Measurements from ENCODE around the gene FARP1.

The FARP1 gene

DNA sequence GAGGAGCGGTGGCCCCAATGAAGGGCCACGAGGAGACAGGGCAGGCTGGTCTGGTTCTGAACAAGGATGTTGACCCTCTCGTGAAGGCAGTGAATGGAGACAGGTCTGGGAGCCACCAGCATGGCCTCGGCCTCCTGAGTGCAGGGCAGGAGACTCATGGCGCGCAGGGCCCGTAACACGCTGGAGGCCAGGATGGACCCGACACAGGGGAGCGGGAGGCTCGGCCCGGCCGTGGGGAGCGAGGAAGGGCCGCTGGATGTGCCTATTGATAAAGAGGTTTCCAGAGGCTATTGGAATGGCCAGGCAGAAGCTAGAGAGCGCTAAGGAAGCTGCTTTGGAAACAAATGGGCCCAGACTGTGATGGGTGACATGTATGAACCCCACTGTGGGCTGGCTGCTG lies 301.5 kb downstream of the FARP1 start:
- DNase-seq (ENCODE audit: low spot score): no peak

DNA sequence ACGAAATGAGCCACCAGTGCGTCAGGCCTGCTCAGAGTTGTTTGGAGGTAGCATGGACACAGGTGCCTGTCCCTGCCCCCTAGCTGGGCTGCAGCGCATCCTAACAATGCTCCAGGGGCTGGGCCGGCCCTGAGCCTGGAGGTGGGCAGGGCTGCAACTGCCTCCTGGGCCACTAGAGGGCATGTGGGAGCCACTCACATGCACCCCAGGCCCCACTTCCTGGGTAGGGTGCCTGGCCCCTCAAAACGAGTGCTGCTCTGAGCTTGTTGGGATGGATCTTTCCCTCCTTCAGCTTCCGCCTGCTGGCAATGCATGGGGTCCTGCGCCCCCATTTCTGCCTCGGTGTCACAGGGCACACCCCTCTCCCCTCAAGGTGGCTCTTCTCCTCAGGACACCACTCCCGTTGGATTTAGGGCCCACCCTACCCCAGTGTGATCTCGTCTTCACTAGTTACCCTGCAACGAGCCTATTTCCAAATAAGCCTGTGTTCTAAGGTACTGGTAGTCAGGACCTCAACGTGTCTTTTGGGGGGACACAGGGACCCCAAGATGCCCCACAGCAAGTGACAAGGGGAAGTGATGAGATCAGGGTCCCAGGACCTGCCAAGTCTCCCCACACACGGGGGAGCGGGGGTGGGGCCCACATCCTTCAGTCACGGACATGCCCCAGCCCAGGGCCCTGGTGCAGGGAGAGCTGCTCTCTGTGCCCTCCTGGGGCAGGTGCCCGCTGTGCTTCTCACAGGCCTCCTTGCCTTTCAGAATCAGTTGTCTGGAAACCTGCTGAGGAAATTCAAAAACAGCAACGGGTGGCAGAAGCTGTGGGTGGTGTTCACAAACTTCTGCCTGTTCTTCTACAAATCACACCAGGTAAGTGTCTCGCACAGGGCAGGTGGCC lies 302.7 kb downstream of the FARP1 start:
- peak; percentile 50 for DNase-seq (ENCODE audit: low spot score)

DNA sequence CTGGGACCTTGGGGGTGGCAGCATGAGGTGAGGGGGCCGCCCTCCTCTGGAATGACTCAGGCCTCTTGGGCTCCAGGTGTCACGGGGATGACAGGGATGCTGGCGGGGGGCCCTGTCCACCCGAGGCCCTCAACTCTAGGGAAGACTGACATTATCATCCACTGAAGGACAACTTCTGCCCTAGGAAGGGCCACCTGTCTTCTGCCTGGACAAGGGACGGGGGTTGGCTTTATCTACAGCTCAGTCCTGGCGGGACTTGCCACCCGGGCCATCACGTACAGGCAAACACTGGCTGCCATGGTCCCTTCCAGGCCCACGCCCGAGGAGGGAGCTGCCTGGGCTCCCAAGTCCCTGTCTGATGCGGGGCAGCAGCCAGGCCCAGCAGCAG lies 303.3 kb downstream of the FARP1 start:
- no peak for DNase-seq (ENCODE audit: low spot score)

DNA sequence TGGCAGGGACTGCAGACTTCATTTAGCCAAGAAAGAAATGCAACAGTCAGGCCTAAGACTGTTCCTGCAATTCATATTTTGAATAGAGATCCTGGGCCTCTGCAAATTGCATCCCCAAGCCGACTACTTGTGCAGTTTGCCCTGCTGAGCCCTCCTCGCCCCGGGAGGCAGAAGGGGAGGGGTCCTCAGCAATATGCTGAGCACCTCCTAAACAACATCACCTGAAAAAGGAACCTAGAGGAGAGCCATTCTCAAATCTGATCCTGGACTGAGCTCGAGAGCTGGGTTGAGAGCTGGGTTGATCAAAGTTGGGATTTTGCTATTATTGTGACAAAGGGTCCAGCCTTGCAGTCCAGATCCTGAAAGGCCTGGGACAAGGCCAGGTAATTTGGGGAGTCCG lies 304.2 kb downstream of the FARP1 start:
- no peak for DNase-seq (ENCODE audit: low spot score)

DNA sequence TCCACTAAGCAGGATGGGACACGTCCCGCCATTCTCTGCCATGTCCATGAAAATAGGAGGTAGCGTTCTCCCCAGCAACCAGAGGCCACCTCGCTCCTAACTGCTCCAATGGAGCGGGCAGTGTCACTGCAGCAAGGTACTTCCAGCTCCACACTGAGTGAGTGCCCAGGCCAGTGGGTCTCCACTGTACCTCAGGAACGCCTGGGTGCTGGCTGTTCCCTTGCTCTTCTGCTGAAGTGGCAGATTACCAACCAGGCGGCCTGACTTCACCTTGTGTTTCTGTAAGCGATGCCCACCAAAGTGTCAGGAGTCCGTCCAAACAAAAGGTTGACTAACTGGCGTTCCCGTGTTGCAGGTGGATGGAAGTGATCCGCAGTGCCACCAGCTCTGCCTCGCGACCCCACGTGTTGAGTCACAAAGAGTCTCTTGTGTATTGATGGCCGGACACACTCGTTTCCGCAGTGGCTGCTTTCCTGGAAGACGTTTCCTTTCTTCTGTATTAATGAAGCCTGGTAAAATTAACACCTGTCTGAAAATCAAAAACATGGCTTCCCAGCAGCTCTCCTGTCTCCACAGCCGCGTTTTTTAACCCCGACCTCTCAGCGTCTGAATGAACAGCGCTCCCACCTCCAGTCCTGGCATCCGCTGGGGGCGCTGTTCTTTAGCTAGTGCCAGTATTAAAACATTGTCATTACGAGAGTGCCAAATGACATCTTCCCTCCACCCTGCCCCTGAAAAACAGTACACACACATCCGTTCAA lies 305.2 kb downstream of the FARP1 start:
- DNase-seq (ENCODE audit: low spot score): peak; percentile 47

DNA sequence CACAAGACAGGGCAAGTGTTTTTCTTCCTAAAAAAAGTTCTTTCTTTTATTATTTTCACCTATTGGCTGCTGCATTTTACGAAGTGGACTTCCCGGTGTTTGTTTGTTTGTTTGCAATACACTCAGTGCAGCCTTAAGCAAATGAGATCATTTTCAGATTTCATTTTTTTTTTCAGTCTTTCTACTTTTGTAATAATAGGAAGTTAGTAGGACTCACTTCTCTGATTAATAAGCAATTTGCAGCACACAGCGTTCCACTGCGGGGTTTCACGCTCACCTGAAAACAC lies 305.7 kb downstream of the FARP1 start:
- DNase-seq (ENCODE audit: low spot score): no peak

DNA sequence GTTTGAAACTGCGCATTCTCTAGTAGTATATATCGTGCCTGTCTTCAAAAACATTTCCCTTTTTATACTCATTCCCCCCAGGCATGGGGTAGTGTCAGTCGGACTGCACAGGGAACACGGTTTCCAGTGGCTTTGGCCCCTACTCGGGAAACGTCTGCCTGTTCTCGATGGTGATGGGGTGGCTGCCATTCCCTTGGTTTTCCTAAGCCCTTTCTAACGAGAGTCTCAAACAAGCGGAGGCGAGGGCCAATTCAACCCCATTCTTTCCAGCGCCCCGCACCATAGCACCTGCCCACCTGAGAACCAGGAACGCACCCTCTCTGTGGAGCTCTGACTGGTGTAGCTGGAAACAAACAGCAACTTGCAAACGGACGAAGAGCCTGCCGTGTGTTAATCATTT lies 306.4 kb downstream of the FARP1 start:
- no peak for DNase-seq (ENCODE audit: low spot score)

DNA sequence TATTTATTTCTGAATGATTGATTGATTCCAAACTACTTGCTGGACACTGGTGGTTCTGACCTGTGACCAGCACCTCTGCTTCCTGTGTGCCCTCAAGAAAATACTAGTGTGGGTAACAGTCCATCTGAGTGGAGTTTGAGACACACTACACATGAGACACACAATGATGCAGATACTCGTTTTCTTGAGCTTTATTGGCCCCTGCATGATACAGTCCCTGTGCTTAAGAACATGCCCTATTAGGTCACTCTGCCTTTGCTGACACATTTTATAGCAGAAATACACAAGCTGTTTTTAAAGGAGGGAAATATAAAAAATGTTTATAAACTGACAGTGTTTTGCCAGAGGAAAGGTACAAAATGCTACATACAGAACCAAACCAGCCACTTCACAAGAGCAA lies 307.1 kb downstream of the FARP1 start:
- DNase-seq (ENCODE audit: low spot score): no peak

DNA sequence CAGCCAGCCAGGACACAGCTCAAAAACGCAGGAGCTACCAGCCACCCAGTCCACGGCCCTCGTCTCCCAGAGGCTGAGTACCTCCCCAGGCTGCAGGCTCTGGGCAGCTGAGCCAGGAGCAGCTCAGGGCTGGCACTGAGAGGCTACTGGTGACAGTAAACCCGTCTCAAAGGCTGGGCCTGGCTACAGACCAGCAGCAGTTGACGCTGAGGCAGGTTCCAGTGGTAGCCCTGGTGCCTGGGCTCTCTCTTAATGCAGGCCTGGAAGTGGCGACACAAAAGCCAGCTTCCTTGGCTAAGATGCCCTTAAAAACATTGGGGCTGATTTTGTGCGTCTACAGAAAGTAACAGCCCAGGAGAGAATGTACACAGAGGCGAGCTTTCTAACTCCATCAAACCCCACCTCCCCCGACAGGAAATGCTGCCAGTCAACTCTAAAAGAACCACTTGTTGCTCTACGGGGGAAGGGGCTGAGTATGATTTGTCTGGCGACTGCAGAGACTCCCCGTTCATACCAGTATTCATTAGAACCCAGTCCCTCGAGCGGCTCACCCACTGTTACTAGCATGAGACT lies 307.7 kb downstream of the FARP1 start:
- DNase-seq (ENCODE audit: low spot score): no peak

DNA sequence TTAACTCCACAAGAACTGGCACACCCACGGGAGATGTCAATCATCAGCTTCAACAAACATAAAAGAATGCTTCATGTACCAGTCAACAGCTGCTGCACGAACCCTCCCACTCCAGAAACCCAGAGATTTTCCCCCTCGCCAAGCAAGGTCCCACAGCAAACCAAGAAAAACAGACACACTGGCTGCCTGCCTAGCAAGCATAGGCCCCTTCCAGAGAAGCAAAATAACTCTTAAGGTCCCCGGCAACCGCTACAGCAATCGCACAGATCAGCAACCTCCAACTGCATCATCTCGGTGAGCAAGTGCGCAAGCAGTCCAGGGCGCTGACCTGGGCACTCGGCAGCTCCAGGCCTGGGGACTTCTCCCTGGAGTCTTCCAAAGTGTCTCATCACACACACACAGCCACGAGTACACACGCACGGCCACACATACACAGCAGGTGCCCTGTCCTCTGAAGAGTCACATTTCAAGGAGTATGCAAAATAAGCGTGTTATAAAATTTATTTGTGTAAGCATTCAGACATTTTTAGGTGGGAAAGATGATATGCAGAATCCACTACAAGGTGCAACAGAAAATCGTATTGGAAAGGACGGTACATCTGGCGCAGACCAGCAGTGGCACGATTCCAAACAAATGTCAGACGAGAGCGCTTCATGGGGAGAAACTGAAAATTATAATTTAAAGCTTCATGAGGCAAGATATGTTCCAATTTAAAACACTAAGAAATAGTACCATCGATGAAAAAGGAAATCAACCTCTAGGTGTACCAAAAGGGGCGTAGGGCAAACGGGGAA lies 309.0 kb downstream of the FARP1 start:
- no peak for DNase-seq (ENCODE audit: low spot score)

DNA sequence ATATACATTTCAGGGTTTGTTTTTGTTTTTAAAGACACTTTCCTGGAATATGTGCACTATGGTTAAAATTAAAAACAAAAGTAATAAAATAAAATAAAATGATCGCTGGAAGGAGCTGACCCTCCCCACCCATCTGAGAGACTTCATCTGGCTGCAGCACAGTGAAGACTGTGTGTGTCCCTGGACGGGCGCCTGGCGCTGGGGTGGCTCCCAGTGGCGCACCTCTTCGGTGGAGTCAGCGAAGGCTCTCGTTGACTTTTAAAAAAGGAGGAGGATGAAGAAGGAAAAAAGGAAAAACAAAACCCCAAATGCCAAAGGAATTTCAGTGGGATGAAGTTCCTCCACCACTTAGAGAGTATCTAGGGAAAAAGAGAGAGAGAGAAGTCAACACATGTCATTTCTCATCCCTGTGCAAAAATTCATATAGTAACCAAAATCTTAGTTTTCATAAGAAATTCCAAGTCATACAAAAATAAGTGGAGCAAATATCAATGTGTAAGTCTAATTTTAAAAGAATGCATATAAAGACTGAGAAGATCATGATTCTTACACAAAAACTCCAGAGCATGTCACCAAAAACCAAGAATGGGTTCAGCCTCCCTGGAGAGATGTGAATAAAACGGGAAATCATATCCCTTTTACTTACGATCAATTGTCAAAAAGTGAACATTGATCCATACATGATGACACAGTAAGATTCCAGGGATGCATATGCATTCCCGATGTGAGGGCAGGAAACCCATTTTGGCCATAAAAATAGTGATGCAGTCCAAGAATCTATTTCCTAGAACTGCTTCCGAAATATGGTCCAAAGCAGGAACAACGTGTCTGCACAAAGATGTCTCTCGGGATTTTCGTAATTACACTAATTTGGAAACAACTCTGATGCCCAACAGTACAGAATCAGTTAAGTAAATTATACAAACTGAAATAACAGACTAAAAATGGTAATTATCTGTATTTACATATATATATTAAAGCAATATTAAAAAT lies 310.3 kb downstream of the FARP1 start:
- DNase-seq (ENCODE audit: low spot score): no peak

DNA sequence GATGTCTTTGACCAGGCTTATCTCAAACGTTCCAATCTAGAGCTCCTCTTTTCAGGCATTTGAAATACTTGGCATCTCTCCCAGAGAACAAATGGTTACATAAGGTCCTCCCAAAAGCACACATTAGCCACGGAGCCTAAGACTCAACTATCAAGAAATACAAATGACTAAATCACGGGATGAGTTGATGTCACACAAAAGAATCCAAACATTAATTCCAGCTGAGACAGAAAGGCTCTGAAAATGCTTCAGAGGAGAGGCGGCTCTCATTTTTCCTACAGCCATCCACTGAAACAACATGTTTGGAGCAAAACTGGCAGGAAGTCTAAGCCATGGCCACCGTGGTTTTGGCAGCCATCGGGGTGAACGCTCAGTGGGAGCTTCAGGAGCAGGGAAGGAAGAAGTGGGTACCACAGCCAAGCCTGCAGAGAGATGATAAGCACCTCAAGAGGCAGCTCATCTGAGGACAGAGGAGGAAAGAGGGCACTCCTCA lies 311.5 kb downstream of the FARP1 start:
- no peak for DNase-seq (ENCODE audit: low spot score)

DNA sequence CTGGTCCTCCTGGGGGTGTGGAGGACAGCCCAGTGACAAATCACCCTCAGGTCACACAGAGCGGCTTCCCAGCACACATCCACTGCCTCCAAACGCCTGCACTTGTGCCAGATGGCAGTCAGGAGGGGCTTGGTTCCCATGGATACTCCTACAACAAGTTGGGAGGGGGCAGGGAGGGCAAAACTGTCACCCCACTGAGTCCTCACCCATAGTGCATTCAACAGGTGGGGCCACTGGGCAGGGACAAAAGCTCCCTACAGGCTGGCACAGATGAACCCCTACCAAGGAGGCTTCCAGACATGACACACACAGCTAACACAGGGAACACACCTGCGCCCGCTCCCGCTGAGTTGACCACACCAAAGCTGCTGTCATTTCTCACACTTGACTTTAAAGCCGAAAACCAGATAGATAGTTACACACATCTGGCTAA lies 313.5 kb downstream of the FARP1 start:
- no peak for DNase-seq (ENCODE audit: low spot score)

DNA sequence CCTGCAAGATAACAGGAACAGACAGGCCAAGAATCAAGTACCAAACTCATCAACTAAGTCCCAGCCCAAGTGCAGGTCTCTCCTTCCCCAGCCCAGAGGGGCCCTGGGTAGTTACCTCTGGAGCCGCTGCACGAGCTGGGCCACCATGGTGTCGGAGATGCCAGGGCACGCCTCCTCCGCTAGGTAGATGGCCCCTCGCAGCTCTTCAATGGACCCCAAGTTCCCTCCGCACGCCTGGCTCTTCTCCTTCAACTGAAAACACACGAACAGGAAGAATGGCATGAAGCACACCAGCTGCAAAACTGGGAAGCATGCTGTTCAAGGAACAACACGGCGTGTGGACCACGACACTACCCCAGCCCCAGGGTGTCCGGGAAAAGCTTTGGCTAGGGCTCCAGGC lies 314.2 kb downstream of the FARP1 start:
- DNase-seq (ENCODE audit: low spot score): no peak

DNA sequence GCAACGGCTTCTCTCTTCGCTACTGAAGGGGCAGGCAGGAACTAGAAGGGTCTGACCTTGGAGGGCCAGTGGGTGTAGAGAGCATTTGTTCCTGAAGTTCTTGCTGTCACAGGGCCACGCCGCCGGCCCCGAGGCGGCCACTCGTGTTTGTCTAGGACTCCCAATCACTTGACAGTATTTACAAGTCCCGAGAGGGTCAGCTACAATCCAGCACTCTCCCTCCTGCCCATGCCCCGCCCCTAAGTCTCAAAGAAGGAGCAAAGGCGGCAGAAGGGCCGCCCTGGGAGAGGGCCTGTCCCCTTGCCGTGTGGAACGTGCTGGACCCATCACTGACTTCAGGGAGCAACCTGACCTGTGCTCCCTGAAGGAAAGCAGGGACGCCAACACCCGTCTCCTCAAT lies 315.5 kb downstream of the FARP1 start:
- no peak for DNase-seq (ENCODE audit: low spot score)

DNA sequence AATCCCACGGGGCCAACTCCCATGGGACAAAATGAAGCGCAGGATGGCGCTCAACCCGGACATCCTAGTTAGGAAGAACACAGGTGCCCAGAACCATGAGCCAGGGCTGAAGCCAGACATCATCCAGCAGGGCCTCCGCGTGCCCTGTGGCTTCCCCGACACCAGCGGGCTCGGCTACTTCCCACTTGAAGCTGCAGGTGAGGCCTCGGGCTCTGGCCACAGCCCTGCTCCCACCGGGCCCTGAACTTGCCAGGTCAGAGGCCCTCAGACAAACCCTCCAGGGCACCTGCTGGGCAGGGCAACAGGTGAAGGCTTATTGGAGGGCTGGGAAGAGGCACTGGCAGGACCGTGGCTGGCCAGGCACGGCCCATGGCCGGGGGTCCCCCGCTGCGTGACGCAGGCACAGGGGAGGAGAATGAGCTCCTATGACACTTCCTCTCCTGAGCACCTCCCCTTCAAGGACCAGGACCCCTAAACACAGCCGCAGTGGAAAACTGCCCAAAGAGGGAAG lies 316.3 kb downstream of the FARP1 start:
- no peak for DNase-seq (ENCODE audit: low spot score)

DNA sequence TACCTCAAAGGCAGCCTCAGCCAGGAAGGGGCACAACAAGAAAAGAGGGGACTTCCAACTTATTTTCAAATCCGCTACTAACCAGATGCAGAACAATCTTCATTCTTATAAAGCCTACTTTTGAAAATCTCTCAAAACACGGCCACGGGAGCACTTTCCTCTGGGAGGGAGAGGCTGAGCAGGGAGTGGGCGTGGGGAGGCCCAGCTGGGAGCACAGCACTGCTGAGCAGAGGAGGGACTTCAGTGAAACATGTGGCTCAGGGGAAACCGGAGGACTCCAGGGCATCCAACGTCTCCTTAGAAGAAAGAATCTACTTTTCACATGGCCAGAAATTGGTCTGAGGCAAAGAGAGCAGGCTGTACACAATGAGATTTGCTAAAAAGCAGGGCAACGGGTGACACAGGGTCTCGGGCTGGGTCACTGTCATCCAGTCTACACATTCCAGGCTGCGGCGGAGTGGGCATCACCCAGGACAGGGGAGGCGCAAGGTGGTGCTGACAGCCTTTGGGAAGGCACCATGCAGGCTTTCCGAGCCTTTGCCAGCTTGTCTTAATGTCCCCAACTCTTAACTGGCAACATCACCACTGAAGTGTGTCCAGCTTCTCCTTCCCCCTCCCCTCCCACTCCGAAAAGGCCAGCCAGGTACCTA lies 317.0 kb downstream of the FARP1 start:
- no peak for DNase-seq (ENCODE audit: low spot score)

DNA sequence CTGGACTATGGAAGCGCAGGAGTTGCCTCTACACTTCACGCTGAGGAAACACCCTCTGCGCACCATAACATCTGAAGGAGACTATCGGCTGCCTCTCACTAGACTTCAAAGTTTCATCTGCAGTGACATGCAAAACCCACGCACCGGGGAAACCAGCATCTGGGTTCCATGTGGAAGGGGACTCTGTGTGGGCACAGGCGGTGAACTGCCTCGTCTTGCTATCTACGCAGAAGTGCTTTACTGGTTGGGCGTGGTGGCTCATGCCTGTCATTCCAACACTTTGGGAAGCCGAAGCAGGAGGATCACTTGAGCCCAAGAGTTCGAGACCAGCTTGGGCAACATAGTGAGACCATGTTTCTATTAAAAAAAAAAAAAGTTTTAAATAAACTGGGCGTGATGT lies 317.6 kb downstream of the FARP1 start:
- no peak for DNase-seq (ENCODE audit: low spot score)

DNA sequence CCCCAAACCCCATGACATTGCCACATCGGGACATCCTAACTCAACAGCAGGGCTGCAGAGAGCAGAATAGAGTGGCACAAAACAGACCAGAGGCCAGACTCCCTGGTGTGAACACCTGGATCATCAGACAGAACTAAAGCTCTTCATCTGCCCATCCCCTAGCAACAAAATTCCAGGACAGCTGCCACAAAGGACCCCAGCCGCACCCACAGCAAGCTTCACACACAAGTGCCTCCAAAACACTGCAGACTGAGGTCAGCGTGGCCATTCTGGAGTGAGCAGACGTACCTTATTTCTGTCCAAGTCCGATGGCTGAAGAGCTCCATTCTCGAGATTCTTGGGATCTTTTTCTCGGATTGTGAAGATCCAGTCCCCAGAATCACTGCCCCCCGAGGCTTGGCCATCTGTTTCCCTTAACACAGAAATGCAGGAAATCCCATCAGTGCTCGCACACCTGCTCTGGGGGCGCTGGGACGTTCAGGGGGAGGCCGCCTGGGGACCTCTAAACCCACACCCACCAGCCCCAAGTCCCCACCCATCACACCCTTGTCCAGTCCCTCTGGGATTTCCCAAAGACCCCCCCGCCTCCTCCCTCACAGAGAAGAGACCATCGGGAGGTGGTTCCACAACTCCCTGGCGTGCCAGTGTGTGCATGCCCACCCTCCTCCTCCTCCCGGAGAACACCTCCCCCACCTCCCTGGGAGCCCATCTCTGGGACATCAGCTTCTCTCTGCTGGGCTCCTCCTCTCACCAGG lies 318.8 kb downstream of the FARP1 start:
- no peak for DNase-seq (ENCODE audit: low spot score)
